ENCODE measurements around the gene COL4A1.

The COL4A1 gene

DNA sequence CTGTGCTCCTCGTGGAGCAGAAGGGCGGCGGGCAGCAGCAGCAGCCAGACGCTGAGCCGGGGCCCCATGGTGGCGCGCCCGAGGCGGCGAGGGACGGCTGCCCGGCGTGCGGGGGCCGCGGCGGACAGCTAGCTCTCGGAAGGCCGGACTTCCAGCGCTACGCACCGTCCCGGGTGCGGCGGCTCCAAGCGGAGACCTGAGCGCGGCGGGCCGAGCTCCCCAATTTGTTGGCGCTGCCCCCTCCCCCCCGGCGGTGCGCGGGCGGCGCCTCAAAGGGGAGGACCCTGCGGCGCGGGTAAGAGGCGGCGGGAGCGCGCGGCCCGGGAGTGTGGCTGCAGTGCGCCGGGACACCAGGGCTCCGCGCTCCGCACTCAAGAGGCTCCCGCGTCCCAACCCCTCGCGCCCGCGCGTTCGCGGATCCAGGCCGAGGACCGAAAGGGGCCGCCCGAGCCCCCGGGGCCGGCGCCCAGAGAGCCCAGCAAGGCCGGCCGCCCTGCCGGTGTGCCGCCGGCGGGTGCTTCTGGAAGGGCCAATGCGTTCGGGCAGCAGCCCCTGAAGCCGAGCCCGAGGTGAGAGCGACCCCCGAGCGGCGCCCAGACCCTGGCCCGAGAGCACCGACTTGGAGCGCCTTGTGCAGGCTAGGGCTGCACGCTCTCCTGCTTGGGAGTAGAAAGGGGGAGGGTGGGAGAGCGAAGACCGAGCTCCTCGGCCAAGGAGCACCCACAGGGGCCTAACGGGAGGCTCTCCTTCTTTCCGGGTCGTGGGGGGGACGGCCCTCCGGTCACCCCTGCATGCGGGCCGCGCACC is at the start of gene COL4A1, which contains the start of gene COL4A2:
COL4A1 (minus strand) TSS at position 198 of the 807 bp plus-strand sequence; CDS start at position 68, 130 bp downstream.
COL4A2 (plus strand) TSS at position 325 of the 807 bp plus-strand sequence. CDS start 620 bp downstream, outside the sequence.
- no peak for DNase-seq

DNA sequence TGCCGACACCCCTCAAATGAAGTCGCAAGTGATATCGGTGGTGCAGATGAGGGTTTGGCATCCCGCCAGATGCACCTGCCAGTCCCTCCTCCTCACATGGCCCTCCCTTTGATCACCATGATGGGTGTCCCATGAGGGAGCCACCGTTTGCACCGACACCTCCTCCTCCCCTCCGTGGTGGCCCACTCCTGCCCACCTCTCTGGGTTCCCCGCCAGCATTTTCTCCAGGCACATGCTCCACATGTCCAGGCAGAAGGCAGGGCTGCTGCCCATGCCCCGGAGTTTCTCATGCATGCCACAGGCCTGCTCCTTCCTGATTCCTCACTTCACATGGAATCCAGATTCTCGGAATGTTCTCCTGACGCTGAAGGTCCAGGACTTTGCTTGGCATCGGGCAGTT is 49.4 kb upstream of the COL4A1 start:
- no peak for DNase-seq

- DNase-seq: no peak
Measured at GRCh38 chr13:110354715-110355473, 47.9 kb upstream of the COL4A1 start.

DNA sequence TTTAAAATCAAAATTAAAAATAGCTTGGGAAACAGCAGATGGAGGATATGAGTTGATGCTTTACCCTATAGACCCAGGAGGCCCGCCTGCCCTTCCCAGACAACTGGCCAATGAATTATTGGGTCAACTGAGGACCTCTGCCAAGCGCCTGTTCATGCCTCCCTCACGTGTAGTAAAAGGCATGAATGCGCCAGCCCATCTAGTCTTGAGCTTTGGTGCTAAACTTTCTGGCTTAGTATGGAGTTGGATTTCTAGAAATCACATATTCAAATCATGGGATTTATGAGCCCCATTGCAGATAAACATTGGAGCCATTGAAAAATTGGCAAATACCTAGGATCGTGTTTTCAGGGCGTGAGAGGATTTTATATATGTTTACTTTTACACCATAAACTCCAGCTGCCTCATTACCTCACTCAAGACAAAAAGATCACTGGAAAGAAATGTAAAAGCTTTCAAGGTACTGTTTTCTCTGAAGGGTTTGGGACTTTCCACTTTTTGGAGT is 47.2 kb upstream of the COL4A1 start:
- no peak for DNase-seq

DNA sequence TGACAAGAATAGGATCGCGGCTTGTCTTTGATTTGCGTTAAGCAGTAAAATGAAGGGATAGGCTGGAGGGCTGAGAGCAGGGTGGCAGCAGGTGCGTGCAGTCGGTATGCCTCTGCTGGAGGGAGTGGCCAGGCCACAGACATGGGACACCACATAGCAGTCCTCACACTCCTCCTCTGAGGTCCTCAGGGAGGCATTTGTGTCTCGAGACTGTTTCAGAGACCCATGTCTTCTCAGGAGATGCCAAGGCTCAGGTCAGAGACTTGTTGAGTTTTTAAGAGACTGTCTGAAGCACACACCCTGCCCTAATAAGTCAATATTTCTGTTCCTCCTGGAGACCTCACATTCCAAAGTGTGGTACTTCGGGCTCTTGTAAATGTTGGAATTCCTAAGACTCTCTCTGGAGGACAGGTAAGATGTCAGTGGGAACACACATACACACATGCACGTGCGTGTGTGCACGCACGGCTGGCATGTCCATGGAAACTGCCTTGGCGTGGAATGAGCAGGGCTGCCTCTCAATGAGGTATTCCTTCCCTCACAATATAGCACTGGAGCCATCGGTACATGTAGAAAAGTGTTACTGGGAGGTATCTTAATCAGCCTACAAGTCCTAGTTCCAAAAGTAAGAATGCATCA is 46.5 kb upstream of the COL4A1 start:
- DNase-seq: no peak

- DNase-seq: no peak
Measured at GRCh38 chr13:110352735-110353134, 45.8 kb upstream of the COL4A1 start.

GRCh38 chr13:110351636-110352420 is 44.9 kb upstream of the COL4A1 start:
- no peak for DNase-seq

GRCh38 chr13:110350509-110350908 is 43.6 kb upstream of the COL4A1 start:
- no peak for DNase-seq

DNA sequence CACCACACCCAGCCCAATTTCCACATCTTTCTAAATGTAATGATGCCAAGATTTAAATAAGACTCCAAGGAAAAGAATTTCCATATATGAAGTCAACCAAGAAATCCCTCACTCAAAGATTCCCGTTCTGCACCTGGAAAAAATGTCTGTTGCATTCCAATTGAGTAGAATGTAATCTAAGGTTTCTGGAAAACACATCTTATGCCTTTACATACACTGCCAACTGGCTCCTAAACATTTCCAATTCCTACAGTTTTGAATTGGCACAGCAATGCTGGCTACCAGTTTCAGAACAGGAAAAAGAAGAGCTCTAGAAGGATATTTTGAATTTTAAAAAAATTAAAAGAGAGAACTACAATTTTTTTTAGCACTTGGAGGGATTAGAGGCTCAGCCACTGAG is 43.1 kb upstream of the COL4A1 start:
- DNase-seq: no peak

DNA sequence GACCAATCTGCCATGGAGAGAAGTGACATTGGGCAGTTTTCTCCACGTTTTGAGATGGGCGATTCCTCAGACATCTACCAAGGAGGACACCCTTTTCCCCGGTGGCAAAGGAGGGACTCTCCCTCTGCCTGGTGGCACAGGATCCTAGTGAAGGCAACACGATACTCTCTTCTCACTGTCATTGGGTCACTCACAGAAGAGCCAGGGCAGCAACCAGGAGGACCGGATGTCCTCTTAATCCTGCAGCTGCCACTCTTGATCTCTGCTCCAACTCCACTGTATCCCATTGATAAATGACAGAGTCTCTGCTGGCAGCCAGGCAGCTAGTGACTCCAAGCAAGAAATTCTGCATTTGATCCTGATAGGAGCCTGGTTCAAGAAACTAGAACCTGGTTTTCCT is 42.3 kb upstream of the COL4A1 start:
- DNase-seq: no peak

DNA sequence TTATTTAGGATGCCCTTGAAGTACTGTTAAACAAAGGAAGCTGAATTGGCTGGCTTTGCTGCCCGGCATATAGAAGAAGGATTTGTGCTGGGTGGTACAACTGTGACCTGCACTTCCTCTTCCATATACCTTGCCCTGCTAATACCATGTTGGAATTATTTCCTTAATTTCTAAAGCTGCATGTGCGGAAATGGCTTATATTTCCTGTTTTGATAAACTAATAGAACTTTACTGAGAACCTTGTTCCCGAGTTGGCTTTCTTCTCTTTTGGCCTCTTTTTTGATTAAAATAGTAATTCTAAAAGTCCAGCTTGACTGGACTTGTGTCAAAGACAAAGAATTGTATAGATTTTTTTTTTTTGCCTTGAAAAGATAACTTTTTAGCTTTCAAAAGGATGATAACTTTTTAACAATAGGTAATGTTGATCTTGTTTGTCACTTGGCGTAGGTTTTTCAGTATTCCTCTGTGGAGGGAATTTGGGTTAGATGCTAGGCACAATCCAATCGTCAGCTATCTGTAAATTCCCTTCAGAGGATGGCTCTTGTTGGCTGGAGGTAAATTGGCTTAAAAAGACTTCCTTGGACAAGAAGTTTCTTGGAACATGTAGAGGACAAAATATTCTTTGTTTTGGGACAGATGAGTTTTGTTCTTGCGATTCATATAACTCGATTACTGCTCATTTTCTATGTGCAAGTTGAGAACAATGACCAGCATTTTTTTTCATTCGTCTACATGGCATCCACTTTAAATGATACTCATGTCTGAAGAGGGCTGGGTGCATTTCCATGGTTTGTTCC is 41.5 kb upstream of the COL4A1 start:
- DNase-seq: no peak

DNA sequence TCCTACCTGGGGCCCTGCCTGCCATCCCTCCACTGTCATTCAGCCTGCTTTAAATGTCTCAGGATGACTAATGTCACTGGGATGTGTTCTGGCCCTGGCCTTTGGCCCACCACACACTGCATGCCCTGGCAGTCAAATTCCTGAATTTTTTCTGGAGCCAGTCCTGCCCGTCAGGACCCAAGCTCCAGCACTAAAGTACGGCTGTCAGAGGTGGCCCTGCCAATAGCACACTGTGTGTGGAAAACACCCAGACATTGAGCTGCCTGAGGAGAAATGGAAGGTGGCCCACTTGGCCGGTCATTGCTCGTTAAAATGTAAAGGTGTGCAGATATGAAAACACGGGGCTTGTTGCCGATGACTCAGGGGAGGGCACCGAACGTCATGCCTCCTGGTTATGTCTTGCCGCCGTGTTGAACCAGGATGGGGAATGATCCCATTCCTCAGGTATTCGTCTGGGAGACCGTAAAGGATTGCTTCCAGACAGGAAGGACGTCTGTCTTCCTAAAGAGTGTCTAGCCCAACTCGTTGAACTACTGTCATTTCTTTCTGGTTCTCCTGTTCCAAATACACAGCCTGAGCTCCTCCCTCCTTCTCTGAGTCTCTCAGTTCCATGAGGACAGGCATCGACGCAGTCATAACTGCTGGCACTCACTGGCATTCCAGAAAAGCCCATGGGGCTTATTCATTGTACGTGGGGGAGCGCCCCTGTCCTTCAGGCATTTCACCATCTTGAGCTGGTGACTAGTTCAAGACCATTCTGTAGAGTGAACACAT is 40.8 kb upstream of the COL4A1 start:
- DNase-seq: no peak

- no peak for DNase-seq
Measured at GRCh38 chr13:110347088-110347487, 40.1 kb upstream of the COL4A1 start.

DNA sequence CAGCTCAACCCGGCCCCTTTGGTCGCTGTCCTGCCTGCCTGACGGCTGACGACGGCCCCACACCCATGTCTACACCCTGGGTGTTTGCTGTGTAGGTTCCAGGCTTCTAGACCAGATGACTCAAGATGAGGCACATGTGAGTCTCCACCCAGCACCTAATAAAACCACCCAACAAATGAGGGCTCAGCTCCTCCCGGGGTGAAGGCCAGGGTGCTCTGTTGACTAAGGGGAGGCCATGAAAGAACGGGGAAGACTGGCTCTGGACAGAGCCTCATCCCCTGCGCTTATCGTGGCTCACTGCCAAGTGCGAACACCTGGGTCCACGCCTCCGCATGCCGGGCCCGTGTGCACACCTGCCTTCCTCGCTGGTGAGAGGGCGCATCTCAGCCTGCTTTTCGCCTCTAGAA is 39.7 kb upstream of the COL4A1 start:
- DNase-seq: peak; percentile 12

GRCh38 chr13:110345701-110346100 is 38.7 kb upstream of the COL4A1 start:
- DNase-seq: no peak

GRCh38 chr13:110345266-110345665 is 38.3 kb upstream of the COL4A1 start:
- DNase-seq: no peak

DNA sequence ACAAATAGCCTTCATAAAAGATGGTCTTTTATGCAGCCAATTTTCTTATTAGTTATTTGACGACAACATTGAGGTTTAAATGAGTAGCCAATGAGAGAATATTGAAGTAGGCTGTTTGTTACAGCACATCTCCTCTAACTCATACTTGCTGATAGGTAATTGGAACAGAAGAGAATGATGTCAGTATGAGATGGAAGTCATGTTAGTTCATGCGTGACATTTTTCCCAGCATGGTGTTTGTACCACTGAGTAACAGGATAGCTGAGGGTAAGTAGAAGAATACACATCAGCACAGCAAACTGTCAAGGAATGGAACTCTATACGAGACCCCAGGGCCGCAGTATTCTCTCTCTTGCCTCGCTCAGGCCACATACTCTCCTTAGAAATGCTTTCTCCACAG is 37.4 kb upstream of the COL4A1 start:
- no peak for DNase-seq

- DNase-seq: no peak
Measured at GRCh38 chr13:110343241-110343865, 36.4 kb upstream of the COL4A1 start.

DNA sequence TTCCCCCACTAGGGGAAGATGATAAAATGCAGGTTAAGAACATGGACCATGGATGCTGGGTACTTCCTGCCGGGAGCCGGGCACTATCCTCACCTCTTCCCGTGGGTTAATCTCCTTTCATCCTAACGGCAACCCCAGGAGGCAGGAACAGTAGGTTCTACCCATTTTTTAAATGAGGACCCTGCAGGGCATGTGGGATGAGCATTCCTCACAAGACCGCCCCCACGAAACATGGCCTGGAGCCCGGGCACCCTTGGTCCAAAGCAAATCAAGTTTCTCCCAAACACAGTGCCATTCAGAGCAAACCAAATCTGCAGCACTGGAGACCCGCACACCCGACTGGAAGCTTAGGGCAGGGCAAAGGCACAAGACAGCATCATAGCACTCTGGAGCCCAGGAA is 35.5 kb upstream of the COL4A1 start:
- no peak for DNase-seq

All from NCI-H187 treated with DMSO at 0.1 percent for 48 hours (cell line).